Loucy (cell line): ENCODE measurements around the gene PPP2R2B.

Experiments used
- H2AFZ ChIP-seq: fragments of 200-600 bp; sonication (generic); 2 replicates; pipeline ENCODE4 v1.6.0; 2016; ENCODE audit warnings: antibody characterized with exemption, mild to moderate bottlenecking, low read length, moderate library complexity
- H3F3A ChIP-seq: fragments of 200-600 bp; 2 replicates; pipeline ENCODE4 v1.6.0; 2016; ENCODE audit warnings: antibody characterized with exemption, low read depth, mild to moderate bottlenecking
- H3K27me3 ChIP-seq: fragments of 200-600 bp; sonication (generic); 2 replicates; pipeline ENCODE4 v1.6.1; 2014; ENCODE audit warnings: low read length, mild to moderate bottlenecking; ENCODE audit not compliant: insufficient read depth, poor library complexity, severe bottlenecking
- H3K36me3 ChIP-seq: fragments of 200-600 bp; sonication (generic); 2 replicates; pipeline ENCODE4 v1.6.1; 2016; ENCODE audit warnings: low read length; ENCODE audit not compliant: insufficient read depth
- H3K4me1 ChIP-seq: fragments of 200-600 bp; sonication (generic); 2 replicates; pipeline ENCODE4 v1.5.1; 2014; ENCODE audit warnings: low read length, mild to moderate bottlenecking; ENCODE audit not compliant: insufficient read depth, poor library complexity, severe bottlenecking
- H3K4me2 ChIP-seq: fragments of 200-600 bp; sonication (generic); 2 replicates; pipeline ENCODE4 v1.6.0; 2014; ENCODE audit warnings: antibody characterized with exemption, low read length, low read depth, mild to moderate bottlenecking; ENCODE audit not compliant: poor library complexity, severe bottlenecking
- H3K4me3 ChIP-seq: fragments of 200-600 bp; sonication (generic); 2 replicates; pipeline ENCODE4 v1.5.1; 2014; ENCODE audit warnings: low read length, mild to moderate bottlenecking, mixed read lengths; ENCODE audit not compliant: poor library complexity, severe bottlenecking
- H3K79me2 ChIP-seq: fragments of 200-600 bp; sonication (generic); 2 replicates; pipeline ENCODE4 v1.6.1; 2014; ENCODE audit warnings: low read length; ENCODE audit not compliant: insufficient read depth
- H3K9ac ChIP-seq: fragments of 200-600 bp; sonication (generic); 2 replicates; pipeline ENCODE4 v1.6.0; 2014; ENCODE audit warnings: mild to moderate bottlenecking, low read depth, low read length, moderate library complexity; ENCODE audit not compliant: poor library complexity, severe bottlenecking
- H3K9me2 ChIP-seq: fragments of 200-600 bp; sonication (generic); replicated peaks from 2 replicates; pipeline ENCODE4 v1.6.1; 2016; ENCODE audit warnings: low read depth, low read length, mixed read lengths
- H3K9me3 ChIP-seq: fragments of 200-600 bp; sonication (generic); 2 replicates; pipeline ENCODE4 v1.6.1; 2014; ENCODE audit warnings: mild to moderate bottlenecking, antibody characterized with exemption, low read length, low read depth; ENCODE audit not compliant: insufficient read depth
- H4K20me1 ChIP-seq: fragments of 200-600 bp; sonication (generic); 2 replicates; pipeline ENCODE4 v1.6.0; 2014; ENCODE audit warnings: antibody characterized with exemption, low read length, mild to moderate bottlenecking; ENCODE audit not compliant: insufficient read depth, poor library complexity, severe bottlenecking
- EZH2phosphoT487 ChIP-seq: fragments of 200-600 bp; IDR thresholded peaks from 2 replicates; pipeline ENCODE4 v1.6.1; 2018; ENCODE audit warnings: antibody characterized with exemption, mild to moderate bottlenecking, moderate library complexity, borderline replicate concordance
- TF ChIP-seq, protein P1 (sequence below): fragments of 200-600 bp; sonication (generic); conservative IDR thresholded peaks from 2 replicates; pipeline ENCODE4 v1.5.1; 2014; ENCODE audit warnings: mild to moderate bottlenecking, antibody characterized with exemption, low read length

Gene PPP2R2B

DNA sequence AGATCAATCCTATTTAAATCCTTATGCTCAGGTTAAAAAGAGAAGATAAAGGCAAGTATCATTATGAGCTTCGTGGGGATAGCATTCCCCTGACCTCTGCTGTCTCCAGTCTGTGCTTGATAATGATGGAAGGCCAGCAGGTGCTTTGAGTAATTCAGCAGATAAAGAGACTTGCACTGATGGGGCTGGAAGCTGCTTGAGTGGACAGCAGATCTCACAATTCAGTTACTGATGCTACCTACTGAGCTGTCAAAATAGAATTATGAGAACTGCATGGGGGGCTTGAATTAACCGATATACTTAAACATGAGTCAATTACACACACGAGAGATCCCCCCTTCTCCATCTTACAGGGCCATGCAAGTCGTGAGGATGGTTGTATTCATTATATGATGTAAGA is 254.9 kb downstream of the PPP2R2B start:
- no peaks in the 10 kb centered on the region for H3K27me3 ChIP-seq
- no peaks in the 10 kb centered on the region for H3F3A ChIP-seq
- no peak overlapping the region for H3K4me2 ChIP-seq
- H3K79me2 ChIP-seq = no peaks in the 10 kb centered on the region
- no peak overlapping the region for H2AFZ ChIP-seq
- no peaks in the 10 kb centered on the region for H3K9me3 ChIP-seq
- no peaks in the 10 kb centered on the region for H3K9me2 ChIP-seq
- no peaks in the 10 kb centered on the region for H4K20me1 ChIP-seq
- TF ChIP-seq, protein P1, sequence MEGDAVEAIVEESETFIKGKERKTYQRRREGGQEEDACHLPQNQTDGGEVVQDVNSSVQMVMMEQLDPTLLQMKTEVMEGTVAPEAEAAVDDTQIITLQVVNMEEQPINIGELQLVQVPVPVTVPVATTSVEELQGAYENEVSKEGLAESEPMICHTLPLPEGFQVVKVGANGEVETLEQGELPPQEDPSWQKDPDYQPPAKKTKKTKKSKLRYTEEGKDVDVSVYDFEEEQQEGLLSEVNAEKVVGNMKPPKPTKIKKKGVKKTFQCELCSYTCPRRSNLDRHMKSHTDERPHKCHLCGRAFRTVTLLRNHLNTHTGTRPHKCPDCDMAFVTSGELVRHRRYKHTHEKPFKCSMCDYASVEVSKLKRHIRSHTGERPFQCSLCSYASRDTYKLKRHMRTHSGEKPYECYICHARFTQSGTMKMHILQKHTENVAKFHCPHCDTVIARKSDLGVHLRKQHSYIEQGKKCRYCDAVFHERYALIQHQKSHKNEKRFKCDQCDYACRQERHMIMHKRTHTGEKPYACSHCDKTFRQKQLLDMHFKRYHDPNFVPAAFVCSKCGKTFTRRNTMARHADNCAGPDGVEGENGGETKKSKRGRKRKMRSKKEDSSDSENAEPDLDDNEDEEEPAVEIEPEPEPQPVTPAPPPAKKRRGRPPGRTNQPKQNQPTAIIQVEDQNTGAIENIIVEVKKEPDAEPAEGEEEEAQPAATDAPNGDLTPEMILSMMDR = no peak
- TF ChIP-seq EZH2phosphoT487 = no peak
- H3K4me1 ChIP-seq = no peaks in the 10 kb centered on the region
- H3K9ac ChIP-seq = no peak overlapping the region
- no peaks in the 10 kb centered on the region for H3K36me3 ChIP-seq
- no peak overlapping the region for H3K4me3 ChIP-seq

DNA sequence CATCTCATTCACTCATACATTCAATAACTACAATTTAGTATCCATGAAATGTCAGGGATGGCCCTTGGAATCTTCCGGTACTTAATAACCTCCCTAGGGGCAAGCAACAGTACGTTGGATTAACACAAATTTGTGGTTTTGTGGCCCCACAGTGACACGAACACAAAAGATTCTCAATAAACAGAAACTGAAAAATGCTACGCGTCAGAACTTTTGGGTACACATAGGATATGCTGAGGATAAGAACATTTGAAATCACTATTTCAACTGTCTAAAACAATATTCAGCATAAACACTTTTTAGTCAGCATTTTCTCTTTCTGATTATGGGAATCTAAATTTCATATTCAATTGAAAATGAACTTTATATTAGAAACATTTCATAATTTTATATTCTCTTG is 255.5 kb downstream of the PPP2R2B start:
- no peaks in the 10 kb centered on the region for H3K9me2 ChIP-seq
- H3K4me3 ChIP-seq = no peak overlapping the region
- no peaks in the 10 kb centered on the region for H3F3A ChIP-seq
- no peak overlapping the region for H3K4me2 ChIP-seq
- no peak overlapping the region for H2AFZ ChIP-seq
- no peak overlapping the region for H3K9ac ChIP-seq
- no peaks in the 10 kb centered on the region for H3K79me2 ChIP-seq
- no peaks in the 10 kb centered on the region for H3K9me3 ChIP-seq
- no peaks in the 10 kb centered on the region for H3K36me3 ChIP-seq
- TF ChIP-seq, protein P1 = no peak
- TF ChIP-seq EZH2phosphoT487 = no peak
- no peaks in the 10 kb centered on the region for H3K4me1 ChIP-seq
- no peaks in the 10 kb centered on the region for H3K27me3 ChIP-seq
- H4K20me1 ChIP-seq = no peaks in the 10 kb centered on the region

DNA sequence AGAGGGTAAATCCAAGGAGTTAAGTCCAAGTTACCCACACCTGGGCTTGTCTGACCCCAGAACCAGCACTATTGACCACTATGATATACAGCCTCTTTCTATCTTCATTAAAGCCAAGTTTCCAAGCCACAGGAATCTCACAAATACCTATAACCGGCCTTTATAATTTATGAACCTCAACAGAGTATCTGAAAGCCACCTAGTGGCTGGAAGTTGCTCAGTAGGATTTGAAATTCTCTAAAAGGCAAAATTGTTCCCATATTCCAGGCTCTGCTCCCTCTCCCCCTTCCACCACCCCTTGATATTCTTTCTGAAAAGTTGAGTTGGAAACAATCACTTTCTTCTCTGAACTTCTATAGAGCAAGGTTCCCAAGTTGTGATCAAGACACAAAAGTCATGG is 256.2 kb downstream of the PPP2R2B start:
- no peaks in the 10 kb centered on the region for H3K79me2 ChIP-seq
- no peaks in the 10 kb centered on the region for H4K20me1 ChIP-seq
- no peaks in the 10 kb centered on the region for H3K4me1 ChIP-seq
- TF ChIP-seq, protein P1 = peak; percentile 40
- TF ChIP-seq EZH2phosphoT487 = no peak
- H3K4me2 ChIP-seq = no peak overlapping the region
- H3K9me3 ChIP-seq = no peaks in the 10 kb centered on the region
- no peak overlapping the region for H3K9ac ChIP-seq
- H3K27me3 ChIP-seq = no peaks in the 10 kb centered on the region
- no peak overlapping the region for H3K4me3 ChIP-seq
- H3K9me2 ChIP-seq = no peaks in the 10 kb centered on the region
- H3F3A ChIP-seq = no peaks in the 10 kb centered on the region
- no peak overlapping the region for H2AFZ ChIP-seq
- no peaks in the 10 kb centered on the region for H3K36me3 ChIP-seq
